ENCODE results near the gene MYO3A.
"Not testable (repeated sequence)": the region's sequence is repeated elsewhere in the genome, so short reads cannot be mapped to it uniquely, and the experiment has no call there.

The MYO3A gene

GRCh38 chr10:26081459-26081858 is 147.4 kb downstream of the MYO3A start:
- DNase-seq (ENCODE audit: low read depth) = no peak

DNA sequence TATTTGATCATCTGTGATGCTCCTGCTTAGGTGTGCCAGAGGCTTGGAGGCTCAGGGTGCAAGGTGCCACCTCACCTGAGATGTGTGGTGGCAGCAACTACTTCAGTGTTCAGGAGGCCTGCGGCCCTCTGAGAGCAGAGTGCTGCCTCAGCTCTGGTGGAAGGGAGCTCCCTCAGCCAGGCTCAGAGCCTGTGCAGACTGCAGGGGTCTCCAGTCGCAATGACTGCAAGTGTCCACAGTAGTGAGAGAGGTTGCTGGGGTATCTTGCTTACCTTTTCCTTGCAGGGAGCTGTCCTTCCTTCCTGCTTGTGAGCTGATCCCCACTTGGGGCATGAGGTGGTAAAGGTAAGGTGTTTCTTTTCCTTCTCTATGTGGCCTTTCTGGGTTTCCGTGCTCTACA is 151.5 kb downstream of the MYO3A start:
- DNase-seq (ENCODE audit: low read depth) = no peak

- DNase-seq (ENCODE audit: low read depth) = no peak
Observed at GRCh38 chr10:26087666-26088065, 153.6 kb downstream of the MYO3A start.

- DNase-seq (ENCODE audit: low read depth) = no peak
Observed at GRCh38 chr10:26090026-26090425, 156.0 kb downstream of the MYO3A start.

DNA sequence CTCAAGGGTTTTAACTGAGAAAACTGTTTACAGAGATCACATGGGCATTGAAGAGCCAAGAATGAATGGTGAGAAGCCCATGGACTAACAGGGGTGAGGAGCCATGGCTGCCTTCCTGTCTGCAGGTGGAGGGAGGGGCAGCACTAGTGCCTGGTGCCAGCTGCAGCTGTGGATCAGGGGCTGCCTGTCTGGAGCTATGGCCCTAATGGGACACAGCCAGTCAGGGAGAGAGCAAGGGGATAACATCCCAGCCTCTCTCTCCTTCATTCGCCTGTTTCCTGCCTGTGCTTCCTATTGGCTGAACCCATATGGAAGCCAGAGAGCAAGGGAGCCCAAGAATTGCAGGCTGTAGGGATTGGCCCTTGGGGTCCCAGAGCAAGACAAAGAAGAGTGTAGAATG is 156.7 kb downstream of the MYO3A start:
- DNase-seq (ENCODE audit: low read depth) = no peak

DNA sequence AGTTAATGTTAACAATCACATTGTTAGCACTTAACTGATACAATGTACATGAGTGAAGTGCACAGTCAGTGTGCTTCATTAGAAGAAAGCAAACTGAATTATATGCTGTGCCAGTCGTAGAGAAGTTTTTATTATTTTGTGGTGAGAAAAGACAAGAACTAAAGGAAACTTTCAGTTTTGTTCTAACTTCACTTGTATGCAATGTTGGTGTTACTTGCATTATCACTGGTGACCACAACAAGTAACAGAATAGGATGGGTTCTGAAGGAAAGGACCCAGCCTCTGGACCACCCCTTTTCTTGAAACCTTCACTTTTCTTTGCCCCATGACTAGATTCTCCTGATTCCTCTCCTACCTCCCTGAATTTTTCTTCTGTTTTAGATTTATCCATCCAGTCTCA is 159.2 kb downstream of the MYO3A start:
- no peak for DNase-seq (ENCODE audit: low read depth)

- DNase-seq (ENCODE audit: low read depth) = no peak
Observed at GRCh38 chr10:26095781-26096180, 161.8 kb downstream of the MYO3A start.

- not testable (repeated sequence) for DNase-seq (ENCODE audit: low read depth)
Observed at GRCh38 chr10:26097549-26097948, 163.5 kb downstream of the MYO3A start.

GRCh38 chr10:26112532-26112931 is 178.5 kb downstream of the MYO3A start:
- DNase-seq (ENCODE audit: low read depth) = no peak

DNA sequence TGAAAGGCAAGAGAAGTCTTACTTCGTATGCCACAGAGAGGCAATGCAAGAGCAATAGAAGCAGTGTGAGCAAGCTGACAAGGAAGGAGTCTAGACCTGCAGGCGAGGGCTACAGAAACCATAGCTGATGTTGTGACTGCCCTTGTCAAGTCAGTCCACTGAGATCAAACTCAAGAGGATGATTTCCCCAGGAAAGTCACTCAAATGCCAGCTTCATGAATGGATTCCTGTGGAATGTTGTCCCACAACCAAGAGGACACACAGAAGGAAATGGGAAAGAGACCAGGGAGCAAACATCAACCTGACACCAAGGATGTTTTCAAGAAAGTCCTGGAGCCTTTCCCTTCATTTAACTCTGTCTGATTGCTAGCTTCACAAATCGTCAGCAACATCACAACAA is 204.6 kb downstream of the MYO3A start:
- DNase-seq (ENCODE audit: low read depth) = no peak

DNA sequence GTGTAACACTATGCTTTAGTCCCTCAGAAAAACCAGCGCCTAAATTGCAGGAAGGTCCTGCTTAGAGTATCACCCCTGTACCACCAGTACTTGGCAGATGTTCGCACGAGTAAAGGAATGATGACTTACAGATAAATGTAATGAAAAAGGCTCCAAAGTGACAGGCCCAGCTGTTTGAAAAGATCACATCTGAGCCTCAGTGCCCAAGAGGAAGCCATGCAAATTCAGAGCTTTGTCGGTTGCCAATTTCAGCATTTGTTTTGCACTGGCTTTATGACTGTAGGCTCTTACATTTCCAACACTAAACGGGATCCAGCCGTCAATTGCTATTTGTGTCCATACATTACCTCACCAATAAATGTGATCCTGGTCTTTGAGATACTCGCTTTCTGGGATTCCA is 222.0 kb downstream of the MYO3A start:
- no peak for DNase-seq (ENCODE audit: low read depth)

DNA sequence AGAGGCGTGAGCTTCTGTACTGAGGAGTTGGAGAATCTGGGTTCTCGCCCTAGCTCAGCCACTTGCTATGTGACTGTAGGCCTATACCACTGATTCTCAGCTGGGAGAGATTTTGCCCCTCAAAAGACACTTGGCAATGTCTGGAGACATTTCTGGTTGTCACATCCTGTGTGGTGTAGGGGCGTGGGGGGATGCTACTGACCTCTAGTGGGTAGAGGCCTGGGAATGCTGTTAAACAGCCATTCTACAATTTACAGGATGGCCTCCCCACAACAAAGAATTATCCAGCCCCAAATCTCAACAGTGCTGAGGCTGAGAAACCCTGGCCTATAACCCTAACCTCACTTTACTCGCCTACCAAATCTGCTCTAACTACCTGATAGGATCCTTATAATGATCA is 223.7 kb downstream of the MYO3A start:
- DNase-seq (ENCODE audit: low read depth) = no peak

- DNase-seq (ENCODE audit: low read depth) = no peak
Observed at GRCh38 chr10:26169466-26169865, 235.4 kb downstream of the MYO3A start.

DNA sequence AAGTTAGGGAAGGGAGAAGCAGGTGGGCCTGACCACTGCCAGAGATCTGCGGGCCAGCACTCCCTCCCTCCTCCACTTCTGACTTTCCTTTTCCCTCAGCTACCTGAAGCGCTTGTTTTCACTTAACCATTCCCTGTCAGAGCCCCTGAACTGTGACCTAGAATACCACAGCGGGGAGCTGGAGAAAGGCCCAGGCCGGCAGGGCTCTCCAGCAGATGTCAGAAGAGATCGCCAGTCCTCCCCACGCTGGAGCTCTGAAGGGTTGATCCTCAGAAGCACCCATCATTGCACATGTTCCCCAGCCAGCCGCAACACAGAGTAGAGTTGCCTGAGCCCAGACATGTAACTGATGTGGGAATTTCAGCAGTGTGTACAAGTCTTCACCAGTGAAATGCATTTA is 238.1 kb downstream of the MYO3A start:
- DNase-seq (ENCODE audit: low read depth) = no peak

- no peak for DNase-seq (ENCODE audit: low read depth)
Observed at GRCh38 chr10:26173837-26174236, 239.8 kb downstream of the MYO3A start.

DNA sequence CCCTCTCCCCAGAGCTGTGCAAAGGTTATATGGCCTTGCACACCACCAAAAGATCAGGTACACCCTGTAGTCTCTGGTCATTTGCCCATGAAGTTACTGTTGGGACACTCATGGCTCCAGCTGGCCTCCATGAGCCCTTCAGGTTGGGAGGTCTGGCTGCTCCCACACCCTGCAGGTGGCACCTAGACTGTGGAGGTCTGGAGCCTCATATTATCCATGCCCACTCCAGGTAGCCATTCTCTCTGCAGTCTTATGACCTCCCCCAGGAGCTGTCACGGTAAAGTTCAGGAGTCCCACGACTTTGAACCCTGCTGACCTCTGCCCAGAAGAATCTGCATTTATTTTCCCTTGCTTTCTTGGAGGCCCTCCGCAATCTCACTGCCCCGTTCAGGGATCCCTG is 243.3 kb downstream of the MYO3A start:
- no peak for DNase-seq (ENCODE audit: low read depth)

DNA sequence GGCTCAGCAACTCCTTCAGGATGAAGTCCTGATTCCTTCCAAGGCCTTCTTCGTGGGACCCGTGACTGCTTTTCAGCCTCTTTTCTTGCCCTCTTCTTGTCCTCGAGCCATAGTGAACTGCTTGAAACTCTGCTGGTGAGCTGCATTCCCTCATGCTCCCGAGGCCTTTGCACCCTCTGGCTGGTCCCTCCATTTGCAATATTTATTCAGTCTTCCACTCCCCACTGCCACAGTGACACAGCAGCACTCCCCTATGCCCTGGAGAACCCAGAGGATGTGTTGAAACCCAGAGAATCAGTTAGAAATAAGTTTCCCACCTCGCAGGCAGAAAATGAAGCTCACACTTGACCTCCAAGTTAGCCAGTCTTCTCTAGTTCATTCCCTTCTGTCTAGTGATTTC is 260.2 kb downstream of the MYO3A start:
- no peak for DNase-seq (ENCODE audit: low read depth)

- DNase-seq (ENCODE audit: low read depth) = no peak
Observed at GRCh38 chr10:26197248-26197647, 263.2 kb downstream of the MYO3A start.

DNA sequence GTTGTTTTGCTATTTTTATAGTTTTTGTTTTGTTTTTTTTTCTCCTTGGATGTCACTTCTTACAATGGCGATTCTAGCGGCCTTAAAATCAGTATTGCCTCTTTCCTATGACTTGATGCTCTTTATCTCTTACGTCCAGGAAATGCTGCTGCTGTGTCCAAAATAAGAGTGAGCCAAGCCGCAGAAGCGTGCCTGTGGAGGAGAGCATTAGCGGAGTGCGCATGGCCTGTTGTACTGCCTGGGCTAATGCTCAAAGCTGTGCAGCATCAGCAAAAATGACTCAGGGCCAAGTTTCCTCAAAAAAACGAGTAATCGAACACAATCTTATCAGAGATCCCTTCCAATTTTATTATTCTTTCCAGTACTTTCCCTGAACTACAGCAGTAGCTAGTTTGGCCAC is 264.1 kb downstream of the MYO3A start:
- DNase-seq (ENCODE audit: low read depth) = no peak

GRCh38 chr10:26199841-26200240 is 265.8 kb downstream of the MYO3A start:
- DNase-seq (ENCODE audit: low read depth) = no peak

GRCh38 chr10:26205223-26205622 is 271.2 kb downstream of the MYO3A start:
- DNase-seq (ENCODE audit: low read depth) = no peak

DNA sequence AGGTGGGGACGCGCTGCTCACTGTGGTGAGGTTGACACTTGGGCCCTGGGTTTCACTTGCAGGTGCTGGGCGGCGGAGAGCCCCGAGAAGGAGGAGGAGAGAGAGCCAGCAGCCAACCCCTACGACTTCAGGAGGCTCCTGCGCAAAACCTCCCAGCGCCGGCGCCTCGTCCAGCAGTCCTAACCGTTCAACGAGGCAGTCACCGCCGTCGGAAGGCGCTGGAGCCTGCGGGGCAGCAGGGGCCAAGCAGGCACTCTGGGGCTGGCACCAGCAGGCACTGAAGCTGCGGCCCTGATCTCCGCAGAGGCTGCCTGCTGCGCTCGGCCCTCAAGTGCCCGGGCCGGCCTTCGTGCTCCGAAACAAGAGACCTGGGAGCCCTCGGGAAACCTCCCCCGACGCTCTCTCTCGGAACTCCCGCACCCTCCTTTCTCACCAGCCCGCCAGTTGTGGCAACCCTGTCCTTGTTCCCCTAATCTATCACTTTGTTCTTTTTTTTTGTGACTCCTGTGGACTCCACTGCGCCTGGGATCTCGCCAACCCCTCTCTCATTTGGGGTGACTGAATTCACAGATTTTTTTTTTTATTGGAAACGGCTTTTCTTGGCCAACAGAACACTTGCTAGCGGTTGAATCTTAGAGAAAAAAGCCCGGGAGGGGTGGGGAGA is 277.9 kb downstream of the MYO3A start:
- no peak for DNase-seq (ENCODE audit: low read depth)

- no peak for DNase-seq (ENCODE audit: low read depth)
Observed at GRCh38 chr10:26212511-26212910, 278.5 kb downstream of the MYO3A start.

DNA sequence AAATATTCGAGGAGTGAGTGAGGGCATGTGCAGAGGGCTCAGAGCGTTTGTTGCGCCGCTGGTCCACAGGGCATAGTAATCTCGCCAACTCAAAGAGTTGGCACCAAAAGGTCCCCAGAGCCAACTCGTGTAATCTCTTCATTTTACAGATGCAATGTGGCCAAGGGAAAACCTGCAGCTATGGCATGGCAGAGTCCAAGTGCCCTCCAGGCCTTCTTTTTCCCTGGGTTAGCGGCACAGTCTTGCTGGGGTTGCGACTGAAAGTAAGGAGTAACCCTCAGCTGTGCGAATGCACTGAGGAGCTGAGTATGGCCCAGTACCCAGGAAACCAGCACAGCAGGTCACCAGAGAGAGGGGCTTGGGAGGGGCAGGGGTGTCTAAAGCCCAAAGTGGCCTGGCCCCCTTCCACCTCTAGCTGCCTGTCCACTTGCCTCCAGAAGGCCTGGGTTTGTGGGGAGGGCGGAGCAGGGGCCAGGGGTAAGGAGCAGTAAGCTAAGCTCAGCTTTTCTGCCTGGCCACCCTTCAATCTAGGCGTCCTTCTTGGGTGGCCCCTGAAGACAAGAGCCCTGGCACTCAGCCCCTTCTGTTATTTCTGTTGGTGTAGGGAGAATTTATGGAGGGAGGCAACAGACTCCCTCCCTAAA is 279.2 kb downstream of the MYO3A start:
- no peak for DNase-seq (ENCODE audit: low read depth)
